AG09309 (cell line): Measurements from ENCODE around the gene GRIFIN.

ENCODE experiments used
- DNase-seq: peaks from one replicate; pipeline ENCODE4 v3.0.0-alpha.2; 2010; ENCODE audit warnings: low read depth
- H3K4me3 ChIP-seq: 2 replicates; pipeline ENCODE4 v1.5.1; 2011; ENCODE audit warnings: mild to moderate bottlenecking, low read depth, low read length, moderate library complexity; ENCODE audit not compliant: control insufficient read depth
- CTCF ChIP-seq: IDR thresholded peaks from 2 replicates; pipeline ENCODE4 v1.5.1; 2011; ENCODE audit warnings: mild to moderate bottlenecking, low read depth, low read length, inconsistent platforms; ENCODE audit not compliant: insufficient read depth, control insufficient read depth; ENCODE audit errors: missing control alignments

The GRIFIN gene

GRCh38 chr7:2451171-2452073 is 24.8 kb downstream of the GRIFIN start:
- peak overlapping the region; percentile 38 for H3K4me3 ChIP-seq
- peak; percentile 93 for TF ChIP-seq CTCF
- DNase-seq: no peak

- DNase-seq: no peak
- no peak overlapping the region for H3K4me3 ChIP-seq
- no peak for TF ChIP-seq CTCF
Observed at GRCh38 chr7:2450198-2451107, 25.7 kb downstream of the GRIFIN start.

DNA sequence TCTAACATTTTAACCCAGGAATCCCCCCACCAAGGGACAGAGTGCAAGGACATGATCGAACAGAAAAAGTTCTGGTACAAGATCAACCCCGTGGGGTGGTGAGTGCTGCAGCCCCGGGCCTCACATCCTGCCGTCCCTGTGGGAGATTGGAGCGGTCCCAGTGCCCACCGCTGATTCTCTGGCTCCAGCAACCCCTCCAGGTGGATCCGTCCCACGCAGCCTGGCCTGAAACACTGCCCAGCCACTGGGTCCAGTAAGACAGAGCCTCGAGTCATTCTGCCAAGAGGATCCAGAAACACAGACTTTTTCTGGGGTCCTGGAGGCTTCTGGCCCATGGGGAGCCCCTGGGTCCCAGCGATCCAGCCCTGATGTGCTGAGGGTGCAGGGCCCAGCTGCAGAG is 29.5 kb downstream of the GRIFIN start:
- no peak for DNase-seq
- no peak for TF ChIP-seq CTCF
- H3K4me3 ChIP-seq: no peak overlapping the region

DNA sequence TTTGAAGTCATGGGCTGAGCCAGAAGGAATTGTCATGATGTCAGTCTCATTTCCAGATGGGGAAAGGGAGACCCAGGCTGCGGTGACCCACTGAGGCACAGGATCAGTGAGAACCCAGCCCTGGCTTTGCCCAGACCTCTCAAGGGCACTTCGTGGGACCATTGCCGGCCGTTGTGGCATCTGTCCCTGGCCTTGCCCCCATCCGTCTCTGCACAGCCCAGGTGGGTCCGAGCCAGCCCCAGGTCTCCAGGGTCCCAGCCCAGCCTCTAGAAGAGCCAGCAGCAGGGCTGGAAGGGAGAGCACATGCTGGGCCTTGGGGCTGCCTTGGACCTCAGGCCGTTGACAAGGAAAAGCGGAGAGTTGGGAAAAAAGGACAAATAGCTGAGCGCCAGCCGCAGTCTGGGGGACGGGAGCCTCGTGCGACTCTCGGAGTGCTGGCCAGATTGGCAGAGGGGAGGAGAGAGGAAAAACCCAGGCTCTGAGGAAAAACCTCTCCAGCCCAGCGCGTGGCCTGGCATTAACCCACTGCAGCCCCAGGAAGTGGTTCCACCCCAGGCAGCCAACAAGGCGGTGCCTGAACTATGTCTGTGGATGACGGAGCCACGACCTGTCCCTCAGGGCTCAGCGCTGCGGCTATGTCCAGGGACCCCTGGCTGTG is 30.2 kb downstream of the GRIFIN start:
- no peak for TF ChIP-seq CTCF
- no peak for DNase-seq
- H3K4me3 ChIP-seq: no peak overlapping the region

- DNase-seq: no peak
- peak; percentile 18 for TF ChIP-seq CTCF
- no peak overlapping the region for H3K4me3 ChIP-seq
Observed at GRCh38 chr7:2445047-2445446, 31.2 kb downstream of the GRIFIN start.

GRCh38 chr7:2444476-2444875 is 31.7 kb downstream of the GRIFIN start:
- H3K4me3 ChIP-seq: no peak overlapping the region
- DNase-seq: peak; percentile 55
- TF ChIP-seq CTCF: no peak
